Upper lobe of right lung (tissue), 1 donor: Measurements from ENCODE around the gene PTPRM. TPM values are rescaled to one million over a fixed set of nuclear protein-coding genes. Genes with fewer than 3 reads are reported as not detected.

Source experiments
- ATAC-seq: fragments of 200-7000 bp; cut with Tn5 transposase; one replicate; pipeline ENCODE4 v1.9.1; 2020; ENCODE audit warnings: mild to moderate bottlenecking, moderate library complexity
- DNase-seq: peaks from one replicate; pipeline ENCODE4 v3.0.0-alpha.2; 2020
- H3K27ac ChIP-seq: fragments of 200-600 bp; one replicate; pipeline ENCODE4 v1.8.0; 2022
- H3K27me3 ChIP-seq: fragments of 200-600 bp; one replicate; pipeline ENCODE4 v1.8.0; 2022; ENCODE audit warnings: mild to moderate bottlenecking
- H3K36me3 ChIP-seq: fragments of 200-600 bp; one replicate; pipeline ENCODE4 v1.8.0; 2022
- H3K4me1 ChIP-seq: fragments of 200-600 bp; one replicate; pipeline ENCODE4 v1.8.0; 2022
- H3K4me3 ChIP-seq: fragments of 200-600 bp; one replicate; pipeline ENCODE4 v1.8.0; 2022; ENCODE audit warnings: mild to moderate bottlenecking
- H3K9me3 ChIP-seq: fragments of 200-600 bp; one replicate; pipeline ENCODE4 v1.8.0; 2022
- intact Hi-C: fragments of 100-400 bp; cut with DNase I; formaldehyde crosslinking; loops from one replicate; pipeline ENCODE4 v1.11.0; 2022
- total RNA-seq: library from RNA; stranded (reverse); fragmentation: NEBNext Ultra II Directional; extraction: Animal tissue kit (Norgen Biotek cat#: 25700); gene quantifications from one replicate; pipeline ENCODE4 v1.2.1, GENCODE V29; 2021
- TF ChIP-seq, protein P1 (sequence below): fragments of 200-600 bp; IDR thresholded peaks from one replicate; pipeline ENCODE4 v1.8.0; 2022; ENCODE audit warnings: antibody characterized with exemption
- donor health status: DM: no; HTN: yes; CAD: no; lungs with severe emphysema.

Gene PTPRM
- total RNA-seq, 1 donor from 2014 or later = 99.3 TPM

DNA sequence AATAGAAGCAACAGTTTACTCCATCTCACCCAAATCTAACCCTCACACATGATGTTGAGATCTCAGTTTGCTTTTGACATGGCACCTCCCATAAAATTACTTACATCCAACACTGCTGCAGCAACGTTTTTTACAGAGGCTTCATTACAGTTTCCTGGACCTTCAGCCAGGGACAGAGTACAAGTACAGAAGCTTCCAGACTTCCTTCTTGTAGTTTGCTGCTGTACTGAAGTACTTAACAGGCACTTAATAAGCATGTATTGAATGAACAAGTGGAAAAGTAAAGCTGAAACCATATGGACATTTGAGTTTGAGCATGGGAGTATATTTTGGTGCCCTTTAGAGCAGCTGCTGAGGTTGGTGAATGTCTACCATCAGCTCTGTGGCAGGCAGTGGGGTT, 514.2 kb downstream of the PTPRM start:
- Histone ChIP-seq H3K4me3 (no peak overlapping the region), H3K27ac (no peak overlapping the region), H3K4me1 (no peaks in the 10 kb centered on the region), H3K27me3 (no peaks in the 10 kb centered on the region), H3K9me3 (no peaks in the 10 kb centered on the region), H3K36me3 (peaks cover 8% of the 10 kb centered on the region)
- TF ChIP-seq, protein P1, sequence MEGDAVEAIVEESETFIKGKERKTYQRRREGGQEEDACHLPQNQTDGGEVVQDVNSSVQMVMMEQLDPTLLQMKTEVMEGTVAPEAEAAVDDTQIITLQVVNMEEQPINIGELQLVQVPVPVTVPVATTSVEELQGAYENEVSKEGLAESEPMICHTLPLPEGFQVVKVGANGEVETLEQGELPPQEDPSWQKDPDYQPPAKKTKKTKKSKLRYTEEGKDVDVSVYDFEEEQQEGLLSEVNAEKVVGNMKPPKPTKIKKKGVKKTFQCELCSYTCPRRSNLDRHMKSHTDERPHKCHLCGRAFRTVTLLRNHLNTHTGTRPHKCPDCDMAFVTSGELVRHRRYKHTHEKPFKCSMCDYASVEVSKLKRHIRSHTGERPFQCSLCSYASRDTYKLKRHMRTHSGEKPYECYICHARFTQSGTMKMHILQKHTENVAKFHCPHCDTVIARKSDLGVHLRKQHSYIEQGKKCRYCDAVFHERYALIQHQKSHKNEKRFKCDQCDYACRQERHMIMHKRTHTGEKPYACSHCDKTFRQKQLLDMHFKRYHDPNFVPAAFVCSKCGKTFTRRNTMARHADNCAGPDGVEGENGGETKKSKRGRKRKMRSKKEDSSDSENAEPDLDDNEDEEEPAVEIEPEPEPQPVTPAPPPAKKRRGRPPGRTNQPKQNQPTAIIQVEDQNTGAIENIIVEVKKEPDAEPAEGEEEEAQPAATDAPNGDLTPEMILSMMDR = no peak
- DNase-seq (no peak), ATAC-seq (peak; percentile 57)
- intact Hi-C loops = no loop called here

DNA sequence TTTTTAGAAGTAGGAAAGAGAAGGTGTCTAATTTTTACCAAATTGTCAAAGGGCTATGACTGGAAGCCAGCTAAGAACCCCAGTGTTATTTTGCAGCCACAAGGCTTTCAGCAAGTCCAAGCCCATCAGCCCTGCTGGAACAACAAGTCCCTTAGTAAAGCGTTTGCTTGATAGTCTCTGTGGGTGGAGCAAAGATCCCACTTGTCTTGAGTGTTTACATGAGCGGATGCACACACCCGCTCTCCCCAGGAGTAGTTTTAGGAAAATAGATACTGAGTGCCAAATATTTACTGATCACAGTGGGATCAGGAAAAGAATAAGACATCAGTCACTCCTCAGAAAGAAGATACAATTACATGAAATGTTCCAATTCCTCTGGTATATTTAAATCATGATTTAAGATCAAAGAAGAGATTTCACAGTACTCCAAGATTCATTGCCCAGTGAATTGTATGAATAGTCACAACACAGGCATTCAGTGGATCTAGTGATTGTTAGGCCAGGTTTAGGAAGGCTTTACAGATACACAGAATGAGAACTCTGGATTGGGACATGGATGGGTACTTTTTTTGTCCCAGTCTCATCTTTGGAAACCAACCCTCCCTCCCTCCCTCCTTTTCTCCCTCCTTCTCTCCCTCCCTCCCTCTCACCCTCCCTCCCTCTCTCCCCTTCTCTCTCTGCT, 514.9 kb downstream of the PTPRM start:
- H3K27ac ChIP-seq = no peak overlapping the region
- TF ChIP-seq, protein P1 = no peak

DNA sequence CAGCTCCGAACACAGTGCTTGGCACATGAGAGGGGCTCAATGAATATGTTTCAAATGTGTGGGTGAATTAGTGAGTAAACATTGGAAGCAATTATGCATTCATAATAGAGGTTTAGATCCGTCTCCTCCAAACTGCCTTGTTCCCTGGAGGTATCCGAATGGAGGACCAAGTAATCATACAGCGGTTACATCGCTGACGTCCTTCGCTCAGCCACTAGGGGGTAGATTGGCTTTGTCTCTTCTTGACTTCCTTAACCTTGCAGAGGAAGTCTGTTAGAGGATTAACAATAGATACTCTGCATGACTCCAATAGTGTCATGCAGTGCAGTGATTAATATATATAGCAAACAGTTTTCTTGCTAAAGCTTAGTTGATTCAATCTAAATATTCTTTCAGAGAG, 517.0 kb downstream of the PTPRM start:
- peak; percentile 51 for ATAC-seq
- H3K36me3 ChIP-seq = peaks cover 8% of the 10 kb centered on the region
- H3K27ac ChIP-seq = no peak overlapping the region
- intact Hi-C loops = no loop called here
- H3K9me3 ChIP-seq = no peaks in the 10 kb centered on the region
- no peaks in the 10 kb centered on the region for H3K27me3 ChIP-seq
- DNase-seq = no peak
- no peak overlapping the region for H3K4me3 ChIP-seq
- H3K4me1 ChIP-seq = no peaks in the 10 kb centered on the region
- TF ChIP-seq, protein P1 = peak; percentile 53

More for the DNA sequence above, 514.9 kb downstream of the PTPRM start:
- Histone ChIP-seq H3K4me1 (no peaks in the 10 kb centered on the region), H3K9me3 (no peaks in the 10 kb centered on the region), H3K27me3 (no peaks in the 10 kb centered on the region), H3K36me3 (peaks cover 8% of the 10 kb centered on the region), H3K4me3 (no peak overlapping the region)
- DNase-seq (no peak), ATAC-seq (peak; percentile 90)
- intact Hi-C loops = no loop called here

DNA sequence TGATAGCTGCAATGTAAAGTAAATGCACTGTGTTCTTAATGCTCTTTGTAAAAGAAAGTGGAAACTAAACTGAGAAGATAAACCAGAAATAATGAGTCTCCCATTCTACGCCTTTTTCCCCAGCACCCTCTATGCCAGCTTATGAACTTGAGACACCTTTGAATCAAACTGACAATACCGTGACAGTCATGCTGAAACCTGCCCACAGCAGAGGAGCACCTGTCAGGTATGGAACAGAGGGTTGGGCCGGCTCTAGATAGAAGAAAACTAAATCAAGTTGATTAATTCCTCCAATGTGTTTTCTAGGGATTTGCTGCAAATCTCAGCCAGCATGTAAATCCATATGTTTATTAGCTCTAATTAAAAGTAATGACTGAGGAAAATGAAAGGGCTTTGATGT, 521.5 kb downstream of the PTPRM start:
- Histone ChIP-seq H3K4me3 (no peak overlapping the region), H3K27me3 (no peaks in the 10 kb centered on the region), H3K27ac (no peak overlapping the region), H3K9me3 (no peaks in the 10 kb centered on the region), H3K36me3 (peaks cover 8% of the 10 kb centered on the region), H3K4me1 (peaks cover 3% of the 10 kb centered on the region)
- ATAC-seq (no peak), DNase-seq (no peak)
- intact Hi-C loops = no loop called here
- TF ChIP-seq, protein P1 = no peak

DNA sequence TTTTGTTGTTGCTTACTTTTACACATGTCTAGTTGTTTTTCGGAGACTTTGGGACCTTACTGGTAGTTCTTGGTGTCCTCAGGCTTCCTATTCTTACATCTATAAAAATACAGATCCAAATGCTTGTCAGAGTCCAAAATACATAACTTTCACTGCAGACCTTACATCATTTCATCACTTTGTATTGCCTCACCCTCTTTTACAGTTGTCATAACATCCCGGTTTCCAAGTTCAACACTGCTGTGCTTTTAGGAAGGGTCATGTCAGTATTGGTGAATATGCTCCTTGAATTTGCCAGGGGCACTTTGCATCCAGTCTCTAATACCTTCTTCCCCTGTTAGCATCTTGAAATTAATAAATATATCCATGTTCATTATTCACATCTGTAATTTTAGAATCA, 523.9 kb downstream of the PTPRM start:
- Histone ChIP-seq H3K27ac (no peak overlapping the region), H3K9me3 (no peaks in the 10 kb centered on the region), H3K36me3 (peaks cover 1% of the 10 kb centered on the region), H3K27me3 (no peaks in the 10 kb centered on the region), H3K4me3 (no peak overlapping the region), H3K4me1 (peaks cover 4% of the 10 kb centered on the region)
- ATAC-seq (no peak), DNase-seq (no peak)
- TF ChIP-seq, protein P1 = no peak
- intact Hi-C loops = no loop called here
